HepG2 (cell line): ENCODE data around the gene LCN12.

Experiments
- CTCF ChIP-seq: sonication (generic); formaldehyde crosslinking; IDR thresholded peaks from 2 replicates; pipeline ENCODE4 v1.5.0; 2020; ENCODE audit warnings: mild to moderate bottlenecking, missing genetic modification reagents, moderate library complexity
- FIP1L1 ChIP-seq: fragments of 200-400 bp; formaldehyde crosslinking; IDR thresholded peaks from 2 replicates; pipeline ENCODE4 v1.6.1; 2018; ENCODE audit warnings: low read depth, mild to moderate bottlenecking, low read length, moderate library complexity, borderline replicate concordance; ENCODE audit not compliant: insufficient read depth
- MTERF4 ChIP-seq: sonication (generic); formaldehyde crosslinking; IDR thresholded peaks from 2 replicates; pipeline ENCODE4 v1.8.0; 2023; ENCODE audit warnings: mild to moderate bottlenecking, missing genetic modification reagents
- POLR2A ChIP-seq, 2 experiments: IDR thresholded peaks; 2 replicates each; pipeline ENCODE4 v1.6.1; 2011; ENCODE audit warnings: low read depth in 2 of 2, low read length in 2 of 2, mild to moderate bottlenecking in 1 of 2, moderate library complexity in 1 of 2; ENCODE audit not compliant: insufficient read depth in 1 of 2
- SMC3 ChIP-seq: IDR thresholded peaks from 2 replicates; pipeline ENCODE4 v1.6.1; 2011; ENCODE audit warnings: low read length, improper control_type of control experiment
- TFDP1 ChIP-seq: IDR thresholded peaks from 2 replicates; pipeline ENCODE4 v1.6.1; 2016; ENCODE audit warnings: missing compliant biosample characterization, missing genetic modification reagents, borderline replicate concordance
- XBP1 ChIP-seq: sonication (generic); formaldehyde crosslinking; IDR thresholded peaks from 2 replicates; pipeline ENCODE4 v1.5.0; 2020; ENCODE audit warnings: missing genetic modification reagents

- TF ChIP-seq TFDP1 (CRISPR knock-in tag): no peak
- TF ChIP-seq POLR2A (IDR thresholded peaks at IDR 0.05; ENCODE audit: insufficient read depth in 1 of 2, low read depth in 2 of 2, low read length in 2 of 2): no peak
- TF ChIP-seq FIP1L1: no peak
- no peak for TF ChIP-seq SMC3
- TF ChIP-seq CTCF (CRISPR knock-in tag): 0 out of 2 replicates have a peak, but pooled peaks have one; percentile 3
- TF ChIP-seq XBP1 (CRISPR knock-in tag): no peak
- TF ChIP-seq MTERF4 (CRISPR knock-in tag): no peak
Measured at GRCh38 chr9:136982232-136983051, 30.4 kb downstream of the LCN12 start, which contains the start of gene LCNL1.
